ENCODE data around the gene CREBZF. TPM values are rescaled to one million over a fixed set of nuclear protein-coding genes. Genes with fewer than 3 reads are reported as not detected.
A peak's percentile ranks its signal among the peaks of the same experiment; 100 is the strongest.
"Not testable (repeated sequence)": the region's sequence is repeated elsewhere in the genome, so short reads cannot be mapped to it uniquely, and the experiment has no call there.

CREBZF gene
- total RNA-seq, 1 donor from 2014 or later, result 36.7 TPM

GRCh38 chr11:85670949-85671663 lies 6.2 kb upstream of the CREBZF start:
- DNase-seq (ENCODE audit: low read depth), result not testable (repeated sequence)

- DNase-seq (ENCODE audit: low read depth), result no peak
Measured at GRCh38 chr11:85668157-85668556, 3.2 kb upstream of the CREBZF start.

GRCh38 chr11:85666687-85667086 lies 1.8 kb upstream of the CREBZF start:
- no peak for DNase-seq (ENCODE audit: low read depth)

GRCh38 chr11:85665733-85666132 lies 804 bp upstream of the CREBZF start:
- DNase-seq (ENCODE audit: low read depth), result peak; percentile 92

- peak; percentile 37 for DNase-seq (ENCODE audit: low read depth)
Measured at GRCh38 chr11:85663753-85664614, 945 bp downstream of the CREBZF start.

GRCh38 chr11:85663080-85663752 lies 1.7 kb downstream of the CREBZF start:
- no peak for DNase-seq (ENCODE audit: low read depth)

GRCh38 chr11:85661972-85662664 lies 2.8 kb downstream of the CREBZF start:
- no peak for DNase-seq (ENCODE audit: low read depth)

GRCh38 chr11:85658180-85658579 lies 6.7 kb downstream of the CREBZF start:
- no peak for DNase-seq (ENCODE audit: low read depth)

GRCh38 chr11:85656777-85657176 lies 8.2 kb downstream of the CREBZF start:
- DNase-seq (ENCODE audit: low read depth), result no peak

- DNase-seq (ENCODE audit: low read depth), result not testable (repeated sequence)
Measured at GRCh38 chr11:85654343-85654742, 10.6 kb downstream of the CREBZF start.

- no peak for DNase-seq (ENCODE audit: low read depth)
Measured at GRCh38 chr11:85652786-85653447, 12.0 kb downstream of the CREBZF start.

- no peak for DNase-seq (ENCODE audit: low read depth)
Measured at GRCh38 chr11:85651118-85651517, 13.8 kb downstream of the CREBZF start.

GRCh38 chr11:85647604-85648299 lies 17.2 kb downstream of the CREBZF start, which contains the start of gene TMEM126A:
TMEM126A (plus strand) TSS chr11:85647967; CDS start chr11:85650256, 2,289 bp downstream.
- DNase-seq (ENCODE audit: low read depth), result peak; percentile 74

GRCh38 chr11:85647078-85647477 lies 17.9 kb downstream of the CREBZF start:
- no peak for DNase-seq (ENCODE audit: low read depth)

GRCh38 chr11:85643191-85643614 lies 21.7 kb downstream of the CREBZF start:
- DNase-seq (ENCODE audit: low read depth), result no peak

GRCh38 chr11:85634747-85635146 lies 30.2 kb downstream of the CREBZF start:
- DNase-seq (ENCODE audit: low read depth), result no peak

- no peak for DNase-seq (ENCODE audit: low read depth)
Measured at GRCh38 chr11:85628771-85629341, 36.1 kb downstream of the CREBZF start.

- DNase-seq (ENCODE audit: low read depth), result peak; percentile 91
Measured at GRCh38 chr11:85627998-85628770, 36.7 kb downstream of the CREBZF start, which contains the start of gene TMEM126B. TMEM126B (plus strand) TSS chr11:85628593; CDS start chr11:85628608, 15 bp downstream.

GRCh38 chr11:85627332-85627997 lies 37.5 kb downstream of the CREBZF start, which contains the start of gene DLG2:
DLG2 (minus strand) TSS chr11:85627344.
- DNase-seq (ENCODE audit: low read depth), result peak; percentile 57
